Hepatocyte (in vitro differentiated cells): ENCODE results near the gene PHACTR1. TPM values are rescaled to one million over a fixed set of nuclear protein-coding genes. Genes with fewer than 3 reads are reported as not detected.

ENCODE experiments used
- DNase-seq: peaks from one replicate; pipeline ENCODE4 v3.0.0-alpha.2; 2016; ENCODE audit warnings: low spot score
- H2AFZ ChIP-seq: fragments of 200-600 bp; sonication (generic); 2 replicates; pipeline ENCODE4 v1.6.0; 2016; ENCODE audit warnings: antibody characterized with exemption, mild to moderate bottlenecking
- H3K27ac ChIP-seq: fragments of 200-600 bp; sonication (generic); 2 replicates; pipeline ENCODE4 v1.5.1; 2016; ENCODE audit warnings: mild to moderate bottlenecking
- H3K27me3 ChIP-seq: fragments of 200-600 bp; sonication (generic); 2 replicates; pipeline ENCODE4 v1.6.1; 2016
- H3K36me3 ChIP-seq: fragments of 200-600 bp; sonication (generic); replicated peaks from 2 replicates; pipeline ENCODE4 v1.5.1; 2016; ENCODE audit warnings: low read depth; ENCODE audit not compliant: insufficient read depth
- H3K4me1 ChIP-seq: fragments of 200-600 bp; sonication (generic); 2 replicates; pipeline ENCODE4 v1.5.1; 2016; ENCODE audit warnings: mild to moderate bottlenecking, moderate library complexity; ENCODE audit not compliant: insufficient read depth
- H3K4me2 ChIP-seq: fragments of 200-600 bp; sonication (generic); 2 replicates; pipeline ENCODE4 v1.6.0; 2016
- H3K4me3 ChIP-seq: fragments of 200-600 bp; sonication (generic); 2 replicates; pipeline ENCODE4 v1.5.1; 2016; ENCODE audit warnings: mild to moderate bottlenecking
- H3K79me2 ChIP-seq: fragments of 200-600 bp; sonication (generic); 2 replicates; pipeline ENCODE4 v1.6.0; 2017; ENCODE audit warnings: mild to moderate bottlenecking
- H3K9me2 ChIP-seq: fragments of 200-600 bp; sonication (generic); replicated peaks from 2 replicates; pipeline ENCODE4 v1.6.0; 2017; ENCODE audit warnings: mild to moderate bottlenecking; ENCODE audit not compliant: insufficient read depth
- H3K9me3 ChIP-seq: fragments of 200-600 bp; sonication (generic); 2 replicates; pipeline ENCODE4 v1.5.1; 2016; ENCODE audit warnings: low read depth, mild to moderate bottlenecking
- H4K20me1 ChIP-seq: fragments of 200-600 bp; sonication (generic); 2 replicates; pipeline ENCODE4 v1.6.0; 2016; ENCODE audit warnings: mild to moderate bottlenecking; ENCODE audit not compliant: insufficient read depth, poor library complexity, severe bottlenecking
- EZH2 ChIP-seq: fragments of 200-600 bp; sonication (generic); IDR thresholded peaks from 2 replicates; pipeline ENCODE4 v1.6.1; 2016; ENCODE audit warnings: antibody characterized with exemption, mild to moderate bottlenecking, borderline replicate concordance
- EZH2phosphoT487 ChIP-seq: fragments of 200-600 bp; sonication (generic); IDR thresholded peaks from one replicate; pipeline ENCODE4 v1.6.1; 2018; ENCODE audit warnings: antibody characterized with exemption, mild to moderate bottlenecking, low read depth, moderate library complexity; ENCODE audit not compliant: unreplicated experiment, severe bottlenecking
- WGBS: methylation state at CpG from one replicate; pipeline ENCODE4 v1.1.6; 2016; ENCODE audit warnings: low lambda C conversion rate; ENCODE audit errors: missing lambda C conversion rate; 5-methylcytosine and 5-hydroxymethylcytosine counted together
- polyA plus RNA-seq: library from polyadenylated mRNA; unstranded; fragments of >200 nt; fragmentation: Nextera tagmentation; extraction: Ambion mirVana; gene quantifications from 2 replicates; pipeline ENCODE4 v1.2.1, GENCODE V29; 2016
- total RNA-seq: library from RNA; depleted of rRNA; stranded (reverse); fragments of >200 nt; gene quantifications from 2 replicates; pipeline ENCODE4 v1.2.3, GENCODE V29; 2014
- TF ChIP-seq, protein P1 (sequence below): fragments of 200-600 bp; sonication (generic); IDR thresholded peaks from 2 replicates; pipeline ENCODE4 v1.5.1; 2016; ENCODE audit warnings: antibody characterized with exemption, mild to moderate bottlenecking; ENCODE audit not compliant: poor library complexity

PHACTR1 gene
- total and polyA plus RNA-seq, 2 experiments from 2014 or later, result 3.0 to 4.3 TPM

DNA sequence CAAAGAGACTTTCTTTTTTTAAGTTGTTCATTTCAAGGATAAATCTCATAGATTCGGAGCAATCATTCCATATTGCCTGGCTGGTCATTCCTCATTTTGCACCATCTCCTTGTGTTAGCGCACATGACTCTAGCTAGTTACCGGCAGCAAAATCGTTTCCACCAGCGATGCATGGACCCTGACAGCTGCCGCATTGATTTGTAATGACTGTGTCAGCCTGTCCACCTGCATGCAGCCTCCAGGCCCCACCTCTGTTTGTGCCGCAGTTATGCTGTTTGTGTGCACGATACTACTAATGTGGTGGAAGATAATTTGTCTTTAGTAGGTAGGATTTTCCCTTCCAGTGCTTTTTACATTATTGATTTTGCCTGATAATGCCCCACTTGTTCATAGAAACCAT is 447.7 kb downstream of the PHACTR1 start:
- Histone ChIP-seq H2AFZ (no peak overlapping the region), H3K4me2 (no peak overlapping the region), H3K4me1 (no peaks in the 10 kb centered on the region), H3K9me2 (no peaks in the 10 kb centered on the region), H3K4me3 (no peak overlapping the region), H3K27me3 (no peaks in the 10 kb centered on the region), H3K9me3 (no peaks in the 10 kb centered on the region), H3K27ac (no peak overlapping the region), H3K79me2 (no peaks in the 10 kb centered on the region), H3K36me3 (no peaks in the 10 kb centered on the region), H4K20me1 (no peaks in the 10 kb centered on the region)
- TF ChIP-seq, protein P1, sequence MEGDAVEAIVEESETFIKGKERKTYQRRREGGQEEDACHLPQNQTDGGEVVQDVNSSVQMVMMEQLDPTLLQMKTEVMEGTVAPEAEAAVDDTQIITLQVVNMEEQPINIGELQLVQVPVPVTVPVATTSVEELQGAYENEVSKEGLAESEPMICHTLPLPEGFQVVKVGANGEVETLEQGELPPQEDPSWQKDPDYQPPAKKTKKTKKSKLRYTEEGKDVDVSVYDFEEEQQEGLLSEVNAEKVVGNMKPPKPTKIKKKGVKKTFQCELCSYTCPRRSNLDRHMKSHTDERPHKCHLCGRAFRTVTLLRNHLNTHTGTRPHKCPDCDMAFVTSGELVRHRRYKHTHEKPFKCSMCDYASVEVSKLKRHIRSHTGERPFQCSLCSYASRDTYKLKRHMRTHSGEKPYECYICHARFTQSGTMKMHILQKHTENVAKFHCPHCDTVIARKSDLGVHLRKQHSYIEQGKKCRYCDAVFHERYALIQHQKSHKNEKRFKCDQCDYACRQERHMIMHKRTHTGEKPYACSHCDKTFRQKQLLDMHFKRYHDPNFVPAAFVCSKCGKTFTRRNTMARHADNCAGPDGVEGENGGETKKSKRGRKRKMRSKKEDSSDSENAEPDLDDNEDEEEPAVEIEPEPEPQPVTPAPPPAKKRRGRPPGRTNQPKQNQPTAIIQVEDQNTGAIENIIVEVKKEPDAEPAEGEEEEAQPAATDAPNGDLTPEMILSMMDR, result no peak
- no peak for TF ChIP-seq EZH2phosphoT487
- TF ChIP-seq EZH2, result no peak
- no peak for DNase-seq
- WGBS, result 92% methylated on average over 8 of the region's 8 CpGs

DNA sequence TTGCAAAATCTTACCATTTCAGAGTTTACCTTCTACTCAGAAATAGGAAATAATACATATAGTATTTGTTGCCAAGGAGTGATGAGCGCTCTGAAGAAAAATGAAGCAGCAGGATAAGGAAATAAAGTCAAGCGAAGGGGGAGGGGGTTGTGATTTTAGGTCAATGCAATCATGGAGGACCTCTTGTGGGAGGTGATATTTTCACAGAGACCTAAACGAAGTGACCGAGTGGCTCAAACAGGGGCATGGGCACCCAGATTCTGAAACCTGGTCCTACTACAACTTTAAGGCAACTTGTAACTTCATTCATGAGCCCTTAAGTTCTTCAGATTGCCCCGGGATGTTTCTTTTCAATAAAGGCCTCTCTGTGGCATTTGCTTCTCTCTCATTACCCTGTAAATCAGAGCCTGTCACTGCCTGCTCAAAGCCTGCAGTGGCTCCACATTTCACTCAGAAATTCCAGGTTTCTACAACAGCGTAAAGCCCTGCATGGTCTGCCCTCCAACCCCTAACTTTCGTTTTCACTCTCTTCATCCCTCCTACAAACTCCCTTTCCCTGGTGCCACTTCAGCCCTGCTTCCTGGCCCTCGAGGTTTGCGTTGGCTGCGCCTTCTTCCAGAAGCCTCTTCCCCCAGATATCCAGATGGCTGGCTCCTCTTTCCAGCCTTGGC is 449.1 kb downstream of the PHACTR1 start:
- Histone ChIP-seq H3K79me2 (no peaks in the 10 kb centered on the region), H3K27ac (no peak overlapping the region), H3K4me1 (no peaks in the 10 kb centered on the region), H3K9me2 (no peaks in the 10 kb centered on the region), H3K4me2 (no peak overlapping the region), H3K9me3 (no peaks in the 10 kb centered on the region), H3K27me3 (no peaks in the 10 kb centered on the region), H2AFZ (no peak overlapping the region), H3K36me3 (no peaks in the 10 kb centered on the region), H4K20me1 (no peaks in the 10 kb centered on the region), H3K4me3 (no peak overlapping the region)
- WGBS, result 76% methylated on average over 10 of the region's 10 CpGs
- TF ChIP-seq EZH2 (no peak), EZH2phosphoT487 (no peak)
- TF ChIP-seq, protein P1, result no peak
- DNase-seq, result no peak

DNA sequence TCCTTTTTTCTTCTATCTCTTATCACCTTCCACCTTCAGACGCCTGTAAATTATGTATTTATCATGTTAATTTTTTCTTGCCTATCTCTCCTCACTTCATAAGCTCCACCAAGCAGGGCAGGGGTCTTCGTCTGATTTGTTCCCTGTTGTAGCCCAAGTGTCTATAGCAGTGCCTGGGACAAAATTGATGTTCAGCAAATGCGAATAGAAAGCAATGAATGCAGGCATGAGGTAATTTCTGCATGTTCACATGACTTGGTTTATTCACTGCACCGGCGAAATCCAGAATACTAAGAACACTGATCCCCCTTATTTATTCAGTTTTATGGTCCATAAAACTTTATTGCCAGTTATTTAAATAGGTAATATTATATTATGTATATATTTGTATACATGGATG is 449.7 kb downstream of the PHACTR1 start:
- Histone ChIP-seq H3K9me3 (no peaks in the 10 kb centered on the region), H3K36me3 (no peaks in the 10 kb centered on the region), H3K4me2 (no peak overlapping the region), H3K4me3 (no peak overlapping the region), H3K27ac (no peak overlapping the region), H3K4me1 (no peaks in the 10 kb centered on the region), H2AFZ (no peak overlapping the region), H3K27me3 (no peaks in the 10 kb centered on the region), H3K9me2 (no peaks in the 10 kb centered on the region), H4K20me1 (no peaks in the 10 kb centered on the region), H3K79me2 (no peaks in the 10 kb centered on the region)
- no peak for DNase-seq
- TF ChIP-seq EZH2, result no peak
- TF ChIP-seq, protein P1, result no peak
- TF ChIP-seq EZH2phosphoT487, result no peak
- 75% methylated on average over 5 of the region's 5 CpGs for WGBS
